Measurements from ENCODE around the gene UBQLN4.

DNA sequence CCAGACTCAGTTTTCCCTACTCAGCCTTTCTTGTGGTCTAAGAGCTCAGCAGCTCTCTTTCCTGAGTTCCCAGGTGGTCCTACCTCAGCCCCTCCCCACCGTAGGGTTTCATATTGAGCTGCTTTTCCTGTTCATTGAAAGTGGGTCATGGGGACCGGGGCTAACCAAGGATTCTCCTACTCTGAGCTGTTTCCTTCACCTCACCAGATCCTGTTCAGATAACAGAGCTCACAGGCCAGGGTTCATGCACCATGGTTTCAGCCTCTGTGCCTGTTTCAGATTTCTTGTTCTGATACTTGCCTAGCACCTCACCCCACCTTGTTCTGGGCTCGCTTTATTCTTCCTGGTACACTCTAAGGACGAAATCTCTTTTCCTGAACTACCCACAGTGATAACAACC is 8.5 kb downstream of the UBQLN4 start:
- TF ChIP-seq EP300 (IDR thresholded peaks at IDR 0.05; ENCODE audit: borderline replicate concordance) = no peak
- TF ChIP-seq CEBPB (IDR thresholded peaks at IDR 0.05) = no peak
- no peak for TF ChIP-seq NFIC (IDR thresholded peaks at IDR 0.05)
- TF ChIP-seq TCF12 (IDR thresholded peaks at IDR 0.05; ENCODE audit: low read depth) = no peak
- no peak for TF ChIP-seq RAD21 (IDR thresholded peaks at IDR 0.05; ENCODE audit: low read depth)
- no peak for TF ChIP-seq FOXM1 (IDR thresholded peaks at IDR 0.05; ENCODE audit: borderline replicate concordance, low read depth)
- no peak for TF ChIP-seq MAX (IDR thresholded peaks at IDR 0.05)
- TF ChIP-seq, protein P1, sequence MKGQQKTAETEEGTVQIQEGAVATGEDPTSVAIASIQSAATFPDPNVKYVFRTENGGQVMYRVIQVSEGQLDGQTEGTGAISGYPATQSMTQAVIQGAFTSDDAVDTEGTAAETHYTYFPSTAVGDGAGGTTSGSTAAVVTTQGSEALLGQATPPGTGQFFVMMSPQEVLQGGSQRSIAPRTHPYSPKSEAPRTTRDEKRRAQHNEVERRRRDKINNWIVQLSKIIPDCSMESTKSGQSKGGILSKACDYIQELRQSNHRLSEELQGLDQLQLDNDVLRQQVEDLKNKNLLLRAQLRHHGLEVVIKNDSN (IDR thresholded peaks at IDR 0.05) = no peak

Measured in Ishikawa (cell line).